ENCODE data around the gene ZNF76.

GRCh38 chr6:35248300-35248699 is 11.2 kb upstream of the ZNF76 start:
- TF ChIP-seq TAF1 (IDR thresholded peaks at IDR 0.05; ENCODE audit: borderline replicate concordance, insufficient read depth, low read length) = no peak
- TF ChIP-seq SIN3A (IDR thresholded peaks at IDR 0.05; ENCODE audit: borderline replicate concordance, insufficient read depth, low read length) = no peak
- no peak for TF ChIP-seq POLR2AphosphoS5 (IDR thresholded peaks at IDR 0.05; ENCODE audit: low read depth, low read length)

All from PFSK-1 (cell line).